Measurements from ENCODE around the gene C1S.

DNA sequence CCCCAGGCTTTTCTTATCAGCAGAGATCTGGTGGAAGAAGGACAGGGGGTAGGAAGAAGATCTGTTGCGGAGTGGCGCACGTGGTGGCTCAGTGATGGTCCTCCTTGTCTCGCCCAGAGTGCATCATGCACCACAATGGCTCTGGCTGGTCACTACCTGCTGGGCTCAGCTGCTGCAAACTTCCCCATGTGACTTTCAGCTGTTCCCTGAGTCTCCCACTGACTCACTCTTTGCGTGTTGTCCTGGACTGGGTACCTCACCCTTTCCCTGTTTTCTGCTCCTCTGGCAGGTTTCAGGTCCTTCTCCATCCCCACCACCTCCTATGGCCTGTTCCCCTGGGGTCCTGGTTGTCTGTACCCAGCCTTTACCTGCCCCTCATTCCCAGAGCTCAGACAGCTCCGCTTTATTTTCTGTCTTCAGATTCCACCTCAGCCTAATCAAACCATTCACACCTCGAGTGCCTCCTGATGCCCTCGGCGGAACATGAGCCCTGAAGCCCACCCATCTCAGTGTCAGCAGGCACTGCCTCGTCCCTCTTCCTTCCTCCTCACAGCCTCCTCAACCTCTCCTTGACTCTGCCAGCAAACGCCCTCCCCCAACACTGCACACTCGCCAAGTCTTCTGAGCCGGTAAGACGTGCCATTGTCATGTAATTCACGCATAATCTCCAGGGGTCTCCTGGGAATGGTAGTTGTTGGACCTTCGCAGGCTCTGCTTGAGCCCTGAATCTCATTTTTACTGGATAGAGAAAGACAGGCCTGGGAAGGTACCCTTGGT, 29.9 kb downstream of the C1S start:
- TF ChIP-seq, protein P1, sequence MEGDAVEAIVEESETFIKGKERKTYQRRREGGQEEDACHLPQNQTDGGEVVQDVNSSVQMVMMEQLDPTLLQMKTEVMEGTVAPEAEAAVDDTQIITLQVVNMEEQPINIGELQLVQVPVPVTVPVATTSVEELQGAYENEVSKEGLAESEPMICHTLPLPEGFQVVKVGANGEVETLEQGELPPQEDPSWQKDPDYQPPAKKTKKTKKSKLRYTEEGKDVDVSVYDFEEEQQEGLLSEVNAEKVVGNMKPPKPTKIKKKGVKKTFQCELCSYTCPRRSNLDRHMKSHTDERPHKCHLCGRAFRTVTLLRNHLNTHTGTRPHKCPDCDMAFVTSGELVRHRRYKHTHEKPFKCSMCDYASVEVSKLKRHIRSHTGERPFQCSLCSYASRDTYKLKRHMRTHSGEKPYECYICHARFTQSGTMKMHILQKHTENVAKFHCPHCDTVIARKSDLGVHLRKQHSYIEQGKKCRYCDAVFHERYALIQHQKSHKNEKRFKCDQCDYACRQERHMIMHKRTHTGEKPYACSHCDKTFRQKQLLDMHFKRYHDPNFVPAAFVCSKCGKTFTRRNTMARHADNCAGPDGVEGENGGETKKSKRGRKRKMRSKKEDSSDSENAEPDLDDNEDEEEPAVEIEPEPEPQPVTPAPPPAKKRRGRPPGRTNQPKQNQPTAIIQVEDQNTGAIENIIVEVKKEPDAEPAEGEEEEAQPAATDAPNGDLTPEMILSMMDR (IDR thresholded peaks at IDR 0.05; ENCODE audit: extremely low read depth in 1 of 2, insufficient read depth in 1 of 2, low read depth in 1 of 2, low read length in 2 of 2): no peak
- TF ChIP-seq JUN (IDR thresholded peaks at IDR 0.05; ENCODE audit: borderline replicate concordance, insufficient read depth, insufficient read length, low read depth): no peak
- no peak for TF ChIP-seq FOS (IDR thresholded peaks at IDR 0.05; ENCODE audit: borderline replicate concordance, insufficient read depth, low read length)
- no peak for TF ChIP-seq EZH2 (IDR thresholded peaks at IDR 0.05; ENCODE audit: borderline replicate concordance, low read depth, low read length, severe bottlenecking)
- TF ChIP-seq, protein P2, sequence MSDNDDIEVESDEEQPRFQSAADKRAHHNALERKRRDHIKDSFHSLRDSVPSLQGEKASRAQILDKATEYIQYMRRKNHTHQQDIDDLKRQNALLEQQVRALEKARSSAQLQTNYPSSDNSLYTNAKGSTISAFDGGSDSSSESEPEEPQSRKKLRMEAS (IDR thresholded peaks at IDR 0.05; ENCODE audit: insufficient read depth, insufficient read length): no peak
- no peak for TF ChIP-seq POLR2AphosphoS5 (IDR thresholded peaks at IDR 0.05; ENCODE audit: insufficient read depth, low read depth, low read length)
- no peak for TF ChIP-seq MYC (IDR thresholded peaks at IDR 0.05; ENCODE audit: low read depth, low read length)
- TF ChIP-seq POLR2A (IDR thresholded peaks at IDR 0.05; ENCODE audit: low read depth, low read length): no peak
- TF ChIP-seq GATA2 (IDR thresholded peaks at IDR 0.05; ENCODE audit: insufficient read depth, insufficient read length, low read depth, low read length): no peak

Data from endothelial cell of umbilical vein (primary cell).